NCI-H1092 (cell line): ENCODE results near the gene RPS6KA2.

ENCODE experiments used
- DNase-seq: peaks from one replicate; lab custom pipeline; 2025; lab: John Stamatoyannopoulos, UW

Gene RPS6KA2

DNA sequence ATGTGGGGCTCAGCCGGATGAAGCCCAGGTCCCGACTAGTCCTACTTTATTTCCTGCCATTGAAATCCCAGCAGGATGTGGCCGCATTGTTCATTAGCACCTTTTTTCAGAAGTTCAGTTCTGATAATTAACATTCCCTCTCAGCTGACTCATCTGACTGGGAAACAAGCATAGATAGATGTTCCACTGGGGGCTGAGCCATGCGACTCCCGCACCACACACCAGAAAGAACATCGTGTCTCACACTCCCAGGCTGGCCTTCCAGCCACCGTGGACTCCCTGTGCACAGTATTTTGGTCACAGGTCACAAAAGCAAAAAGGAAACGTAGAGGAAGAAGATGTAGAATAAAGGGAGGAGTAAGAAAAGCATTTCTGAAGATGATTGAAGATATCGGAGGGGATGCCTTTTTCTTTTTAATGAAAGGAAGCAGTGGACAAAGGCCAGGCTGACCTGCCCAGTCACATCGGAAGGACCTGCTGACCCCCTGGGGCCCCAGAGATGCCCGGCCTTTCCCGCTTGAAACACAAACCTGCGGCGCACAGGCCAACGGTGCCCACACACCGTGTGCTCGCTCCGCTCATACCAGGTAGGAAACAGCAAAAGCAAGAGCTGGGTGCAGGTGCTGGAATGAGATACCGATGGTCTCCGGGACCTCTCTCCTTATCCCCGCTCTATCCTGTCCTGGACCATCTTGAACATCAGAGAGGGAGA lies 11.8 kb downstream of the RPS6KA2 start:
- no peak for DNase-seq

DNA sequence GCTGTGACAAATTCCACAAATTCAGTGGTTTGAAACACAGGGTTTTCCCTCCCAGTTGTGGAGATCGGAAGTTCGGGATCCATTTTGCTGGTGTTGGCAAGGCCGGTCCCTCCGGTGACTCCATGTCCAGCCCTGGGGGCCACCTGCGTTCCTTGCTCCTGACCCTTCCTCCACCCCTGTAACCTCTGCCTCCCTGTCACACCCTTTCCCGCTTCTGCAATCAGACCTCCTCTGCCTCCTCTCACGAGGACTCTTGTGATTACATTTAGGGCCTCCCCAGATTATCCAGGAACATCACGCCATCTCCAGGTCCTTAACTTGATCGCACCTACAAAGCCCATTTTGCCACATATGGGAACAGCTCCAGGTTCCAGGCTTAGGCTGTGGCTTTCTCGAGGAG lies 12.5 kb downstream of the RPS6KA2 start:
- no peak for DNase-seq

DNA sequence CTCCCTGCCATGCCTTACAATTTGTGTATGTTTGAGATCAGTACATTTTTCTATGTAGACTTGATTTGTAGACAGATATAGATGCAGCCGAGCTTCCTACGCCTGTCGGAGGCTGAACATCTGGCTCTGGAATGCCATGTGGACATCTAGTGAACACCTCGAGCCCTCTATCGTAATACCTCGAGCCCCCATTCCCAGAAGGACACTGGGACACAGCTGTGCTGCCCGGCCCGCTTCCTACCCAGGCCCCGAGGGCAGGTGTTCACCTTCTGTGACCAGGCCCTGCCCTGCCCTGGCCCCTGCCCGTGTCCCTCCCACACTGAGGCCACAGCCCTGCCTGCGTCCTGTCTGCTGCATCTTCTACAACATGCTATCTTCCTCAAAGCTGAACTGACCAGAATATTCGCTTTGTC lies 12.9 kb downstream of the RPS6KA2 start:
- DNase-seq, result no peak

DNA sequence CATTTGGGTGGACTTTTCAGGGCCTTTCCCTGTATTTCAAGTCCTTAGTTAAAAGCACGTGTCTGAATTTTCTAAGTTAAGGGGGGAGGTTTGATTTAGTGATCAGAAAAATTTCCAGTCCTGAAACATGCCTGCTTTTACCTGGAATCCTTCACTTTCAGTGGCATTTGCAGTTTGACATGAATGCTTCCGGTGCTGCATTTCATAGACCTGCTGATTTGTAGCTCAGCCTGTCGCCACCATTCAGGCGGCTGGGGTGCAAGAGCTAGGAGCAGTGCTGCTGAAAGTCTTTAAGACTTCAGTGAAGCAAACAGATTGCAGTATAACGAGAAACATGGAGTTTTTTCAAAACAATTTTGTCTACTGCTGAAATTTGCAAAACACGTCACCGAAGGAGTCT lies 14.0 kb downstream of the RPS6KA2 start:
- no peak for DNase-seq

DNA sequence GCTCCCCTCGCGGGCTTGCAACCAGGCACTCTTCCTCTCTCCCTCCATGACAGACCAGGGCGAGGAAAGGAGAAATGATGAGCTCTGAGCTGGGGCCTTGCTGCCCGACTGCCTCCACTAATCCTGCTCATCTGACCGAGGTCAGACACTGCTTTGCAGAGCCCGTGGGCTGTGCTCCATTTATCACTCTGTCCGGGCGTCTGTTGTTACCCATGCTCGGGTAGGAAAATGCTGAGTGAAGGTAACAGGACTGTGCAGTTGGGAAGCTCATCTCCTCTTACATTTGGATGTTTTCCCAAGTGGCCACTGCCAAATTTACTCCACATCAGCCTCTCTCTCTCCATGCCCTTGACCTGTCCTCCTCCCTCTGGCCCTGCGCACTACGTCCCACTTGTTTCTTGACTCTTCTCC lies 14.6 kb downstream of the RPS6KA2 start:
- DNase-seq, result no peak

DNA sequence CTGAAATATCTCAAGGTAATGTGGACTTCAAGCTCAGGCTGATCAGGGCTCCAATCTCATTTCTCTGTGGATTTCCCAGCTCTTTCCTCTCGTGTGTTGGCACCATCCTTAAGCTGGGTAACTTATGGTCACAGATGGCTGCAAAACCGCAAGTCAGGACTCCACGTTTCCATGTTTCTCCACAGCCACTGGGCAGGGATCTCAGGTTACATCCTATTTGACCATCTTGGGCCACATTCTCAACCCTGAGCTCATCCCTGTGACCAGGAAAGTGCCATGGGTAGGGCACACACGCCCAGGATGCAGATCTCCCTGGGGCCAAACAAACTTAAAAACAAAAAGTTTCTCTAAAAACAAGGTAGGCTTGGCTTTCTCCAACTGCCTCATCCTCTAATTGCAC lies 15.4 kb downstream of the RPS6KA2 start:
- DNase-seq, result no peak

DNA sequence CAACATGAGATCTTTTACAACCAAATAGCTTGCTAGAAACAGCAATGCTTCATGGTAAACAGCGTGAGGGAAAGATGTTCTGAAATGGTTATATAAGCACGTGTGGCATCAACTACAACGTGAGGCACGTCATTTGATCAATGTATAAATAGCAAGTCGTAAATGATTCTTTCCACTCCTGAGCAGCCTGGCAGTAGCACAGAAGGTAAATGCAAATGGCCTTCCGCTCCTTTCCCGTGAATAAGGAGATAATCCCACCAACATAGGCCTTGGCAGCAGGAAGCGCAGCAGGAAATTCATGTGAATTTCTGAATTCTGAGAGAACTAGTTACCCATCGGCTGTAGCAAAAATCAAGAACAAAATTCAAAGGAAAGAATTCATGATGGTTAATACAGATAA lies 17.0 kb downstream of the RPS6KA2 start:
- DNase-seq, result no peak

DNA sequence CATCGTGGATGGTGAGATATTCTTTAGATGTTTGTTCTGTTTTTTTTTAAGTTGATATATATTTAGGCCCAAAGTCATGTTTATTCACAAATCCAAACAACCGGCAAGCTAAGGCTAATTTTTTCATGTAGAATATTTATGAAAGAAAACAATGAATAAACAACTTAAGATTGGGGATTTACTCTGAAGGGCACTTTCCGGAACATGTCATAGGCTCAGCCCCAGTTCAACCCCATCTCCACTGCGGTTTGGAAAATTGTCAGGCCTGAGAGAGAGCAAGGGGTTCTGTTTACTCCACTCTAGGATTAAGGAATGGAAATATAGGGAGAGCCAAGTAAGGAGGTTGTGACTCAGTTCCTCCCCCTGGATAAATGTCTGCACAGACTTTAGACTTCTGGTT lies 18.3 kb downstream of the RPS6KA2 start:
- no peak for DNase-seq

DNA sequence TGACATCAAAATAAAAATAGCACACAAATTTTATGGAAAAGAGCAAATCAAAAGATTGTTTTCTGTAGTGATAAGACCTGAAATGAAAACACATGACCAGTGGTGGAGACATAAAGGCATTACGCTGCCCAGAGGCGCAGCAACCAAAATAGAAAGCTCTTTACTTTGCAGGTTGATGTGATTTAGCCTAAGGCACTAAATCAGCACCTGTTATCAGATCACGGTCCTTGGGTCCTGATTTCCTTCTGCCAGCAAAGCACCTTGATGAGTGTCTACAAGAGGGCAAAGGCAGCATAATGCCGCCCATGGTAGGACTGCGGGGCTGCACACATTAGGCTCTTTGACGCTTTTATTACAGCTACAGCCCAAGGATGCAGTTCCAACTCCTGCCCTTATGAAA lies 21.3 kb downstream of the RPS6KA2 start:
- no peak for DNase-seq

DNA sequence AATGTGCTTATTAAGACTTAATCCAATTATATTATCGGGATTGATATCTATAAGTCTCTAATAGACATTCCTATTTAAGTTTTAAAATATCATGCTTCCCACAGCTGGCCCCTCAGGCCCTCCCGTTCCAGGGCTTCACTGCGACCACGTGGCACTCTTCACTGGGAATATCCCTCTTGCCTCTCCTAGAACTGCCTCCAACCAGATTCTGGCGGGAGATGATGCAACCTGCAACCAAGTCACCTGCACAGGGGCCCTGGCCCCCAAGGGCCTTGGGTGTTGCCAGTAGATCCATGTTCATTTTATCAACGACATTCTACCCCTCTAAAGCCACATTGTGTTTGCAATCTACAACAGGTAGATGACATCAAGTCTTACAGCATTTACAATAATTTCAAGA lies 22.1 kb downstream of the RPS6KA2 start:
- DNase-seq, result no peak

DNA sequence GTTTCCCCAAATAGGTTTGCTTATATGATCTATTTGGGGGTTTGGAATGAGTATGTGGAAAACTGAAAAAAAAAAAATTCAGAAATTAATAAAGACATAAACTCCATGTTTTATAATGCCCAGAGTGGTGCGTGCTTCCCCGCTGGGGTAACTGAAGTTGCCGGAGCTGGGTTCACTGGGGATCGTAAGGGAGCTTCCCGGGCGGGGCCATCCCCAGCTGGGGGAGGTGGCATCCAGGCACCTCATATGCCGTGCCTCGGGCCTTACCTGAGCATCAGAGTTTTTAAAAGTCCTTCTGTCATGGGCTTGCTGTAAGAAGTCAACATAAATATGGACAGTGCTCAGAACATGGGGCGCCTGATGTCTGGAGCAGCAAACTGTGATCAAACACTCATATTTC lies 22.7 kb downstream of the RPS6KA2 start:
- no peak for DNase-seq

DNA sequence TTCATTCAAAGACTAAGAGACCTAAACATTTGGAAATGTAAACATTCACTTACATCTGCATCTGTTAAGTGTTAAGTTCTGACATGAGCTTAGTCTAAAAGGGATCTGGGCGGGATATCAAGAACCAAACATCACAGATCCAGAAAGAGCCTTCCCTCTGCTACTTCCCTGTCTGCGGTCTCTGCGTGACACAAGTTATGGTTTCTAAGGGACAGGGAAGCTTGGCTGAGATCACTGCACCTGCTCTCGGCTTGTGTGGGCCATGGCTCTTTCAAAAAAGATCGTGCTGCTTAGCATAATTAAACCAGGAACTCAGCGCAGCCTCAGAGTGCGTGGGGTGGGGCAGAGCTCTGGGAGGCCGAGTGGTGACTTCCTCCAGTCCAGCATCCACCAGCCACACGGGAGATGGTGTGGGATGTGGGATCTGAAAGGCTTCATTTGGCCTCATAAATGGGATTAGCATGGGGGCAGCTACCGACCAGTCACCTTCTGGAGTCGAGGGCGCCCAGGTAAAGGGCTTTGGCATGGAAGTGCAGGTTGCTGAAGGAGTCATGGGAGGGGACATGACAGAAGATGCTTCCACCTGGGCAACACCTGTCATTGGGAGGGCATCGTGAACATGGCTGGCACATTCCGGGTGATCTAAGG lies 23.9 kb downstream of the RPS6KA2 start:
- DNase-seq, result no peak

DNA sequence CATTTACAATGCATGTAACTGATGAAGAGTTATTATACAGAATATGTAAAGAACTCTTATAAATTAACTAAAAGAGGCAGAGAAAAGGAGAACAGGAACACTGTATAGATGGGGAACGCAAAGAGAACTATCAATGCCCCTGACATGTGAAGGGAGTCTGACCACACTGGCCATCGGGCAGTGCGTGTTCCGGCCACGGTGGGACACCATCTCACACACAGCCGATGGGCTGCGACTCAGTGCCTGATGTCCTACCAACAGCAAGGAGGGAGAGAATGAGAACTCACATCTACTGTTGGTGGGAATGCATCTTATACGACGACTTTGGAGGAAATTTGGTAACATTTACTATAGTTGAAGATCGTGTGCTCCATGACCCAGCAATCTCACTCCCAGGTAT lies 25.1 kb downstream of the RPS6KA2 start:
- no peak for DNase-seq

DNA sequence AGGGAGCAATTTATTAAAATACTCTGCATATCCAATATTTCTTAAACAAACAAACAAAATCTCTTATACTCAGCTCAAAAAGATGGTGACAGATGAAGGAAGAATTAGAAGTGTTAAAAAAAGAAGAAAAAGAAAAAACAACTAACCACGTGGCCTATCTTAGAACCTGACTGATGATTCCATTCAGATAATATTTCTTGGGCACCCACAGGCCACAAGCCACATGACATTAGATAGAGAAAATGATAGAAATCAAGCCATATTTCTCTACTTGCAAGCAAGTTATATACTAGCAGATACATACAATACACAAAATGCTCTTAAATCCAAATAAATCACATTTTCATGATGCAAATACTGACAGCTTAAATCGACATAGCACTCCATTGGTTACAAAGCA lies 26.1 kb downstream of the RPS6KA2 start:
- no peak for DNase-seq

DNA sequence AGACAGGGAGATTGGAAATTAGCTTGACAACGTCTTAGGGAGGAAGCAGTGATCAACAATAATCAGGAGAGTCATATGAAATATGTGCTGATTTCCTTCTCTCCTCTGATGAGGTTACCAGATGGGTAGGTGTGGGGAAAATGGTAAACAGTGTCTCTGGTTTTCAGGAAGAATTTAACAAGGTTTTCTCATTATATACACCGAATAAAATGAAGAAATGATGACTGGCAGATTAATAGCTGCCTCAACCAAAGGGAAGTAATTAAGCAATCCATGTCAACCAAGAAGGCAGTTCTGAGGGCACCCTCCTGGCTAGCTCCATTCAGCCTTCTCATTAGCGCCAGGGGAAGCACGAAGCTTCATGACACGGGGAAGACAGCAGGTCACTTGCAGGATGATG lies 27.8 kb downstream of the RPS6KA2 start:
- DNase-seq, result no peak

DNA sequence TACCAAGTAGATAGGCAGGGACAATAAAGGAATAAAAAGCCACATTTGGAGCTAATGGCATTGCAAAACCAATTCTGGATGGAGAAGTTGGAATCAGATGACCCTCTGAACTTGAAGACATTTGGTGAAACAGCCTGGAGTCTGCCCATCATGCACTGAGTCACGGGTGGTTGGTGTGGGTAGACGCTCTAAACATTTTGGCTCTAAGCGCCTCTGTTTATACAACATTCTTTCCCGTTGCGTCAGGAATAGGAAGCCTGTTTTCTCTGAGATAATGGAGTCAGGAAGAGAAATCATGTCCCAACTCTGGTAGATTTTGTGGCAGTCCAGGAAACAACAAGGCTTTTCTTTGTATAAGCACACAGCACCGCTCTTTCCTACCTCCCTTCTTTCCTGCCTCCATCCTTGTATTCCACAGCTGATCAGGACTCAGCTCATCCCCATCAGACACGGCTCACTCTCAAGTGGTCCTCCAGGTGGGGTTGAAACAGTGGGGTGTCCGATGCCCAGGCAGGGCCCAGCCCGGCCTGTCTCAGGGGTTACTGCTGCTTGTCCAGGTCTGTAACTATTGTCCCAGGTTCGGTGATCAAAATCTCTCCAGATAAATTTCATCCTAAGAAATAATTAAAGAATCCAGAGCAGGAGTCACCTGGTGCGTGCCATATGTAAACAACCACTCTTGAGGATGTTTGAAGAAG lies 28.5 kb downstream of the RPS6KA2 start:
- no peak for DNase-seq

DNA sequence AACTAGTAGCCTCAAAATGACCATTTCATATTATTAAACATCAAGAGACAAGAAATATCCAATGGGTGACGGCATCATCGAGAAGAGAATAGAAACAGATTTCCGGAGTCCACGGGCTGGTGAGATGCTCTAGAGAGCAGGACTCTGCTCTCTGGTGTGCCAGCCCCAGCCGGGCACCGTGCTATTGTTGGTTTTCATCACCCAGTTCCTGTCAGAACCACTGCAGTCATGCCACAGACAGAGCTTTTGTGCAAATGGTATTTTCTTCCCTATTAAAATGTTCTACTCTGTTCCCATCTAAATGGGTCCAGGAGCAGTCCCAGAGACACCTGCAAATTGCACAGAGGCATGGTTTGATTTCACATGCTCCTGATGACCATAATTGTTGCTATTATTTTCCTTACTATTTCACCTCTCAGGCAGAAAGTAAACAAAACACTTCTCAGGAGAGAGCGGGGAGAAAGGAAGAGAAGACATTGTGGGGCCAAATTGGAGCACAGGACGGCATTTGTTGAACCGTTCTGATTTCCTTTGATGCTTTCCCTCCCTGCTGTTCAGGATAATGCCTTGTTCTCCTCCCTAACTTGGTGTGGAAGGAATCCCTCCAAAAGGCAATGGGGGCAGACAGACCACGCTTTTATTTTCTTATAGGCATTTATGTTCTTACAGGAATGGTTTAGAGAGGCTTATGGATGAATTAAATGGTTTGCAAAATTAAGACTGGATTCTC lies 29.2 kb downstream of the RPS6KA2 start:
- DNase-seq, result no peak

DNA sequence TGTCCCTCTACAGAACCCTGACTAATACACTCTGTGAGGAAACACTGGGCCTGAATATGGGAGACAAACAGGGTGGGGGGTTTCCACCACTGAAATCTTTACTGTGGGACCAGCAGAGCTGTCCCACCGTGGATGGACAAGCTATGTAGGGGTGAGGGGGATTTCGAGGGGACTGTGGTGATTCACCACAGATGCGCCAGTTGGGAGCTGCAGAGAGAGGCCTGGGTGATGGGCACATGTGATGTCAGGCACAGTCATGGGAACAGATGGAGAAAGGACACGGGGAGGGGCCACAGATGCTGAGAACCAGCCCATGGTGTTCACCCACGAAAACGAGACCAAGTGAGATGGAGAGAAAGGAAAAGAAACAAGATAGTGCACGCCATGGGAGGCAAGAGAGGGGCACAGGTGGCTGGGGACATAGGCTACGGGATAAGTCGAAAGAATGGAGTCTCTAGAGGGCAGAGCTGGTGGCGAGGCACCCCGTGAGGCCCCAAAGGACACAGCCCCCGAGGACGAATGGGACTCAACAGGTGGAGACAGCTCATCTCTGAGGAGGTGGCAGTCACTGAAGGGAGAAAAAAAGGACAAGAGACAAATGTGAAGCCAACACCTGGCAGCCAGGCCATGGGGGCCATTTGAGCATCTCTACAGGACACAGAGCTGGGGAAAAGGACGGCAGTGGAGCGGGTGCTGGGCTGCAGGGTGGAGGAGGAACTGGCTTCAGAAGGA lies 30.1 kb downstream of the RPS6KA2 start:
- DNase-seq, result no peak

DNA sequence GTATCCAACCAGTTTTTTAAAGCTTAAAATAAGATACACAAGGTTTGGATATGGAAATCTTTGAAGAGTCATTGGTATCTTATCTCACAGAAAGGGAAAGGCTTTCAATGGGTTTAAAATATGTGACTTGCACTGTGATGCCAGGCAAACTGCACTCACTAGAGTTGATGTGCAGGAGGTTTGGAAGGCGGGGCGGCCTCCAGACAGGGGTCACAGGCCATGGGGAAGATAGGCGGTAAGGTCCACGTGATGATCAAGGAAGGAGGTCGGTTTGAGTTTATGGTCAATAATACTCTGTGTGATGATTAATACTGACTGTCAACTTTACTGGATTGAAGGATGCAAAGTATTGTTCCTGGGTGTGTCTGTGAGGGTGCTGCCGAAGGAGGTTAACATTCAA lies 31.1 kb downstream of the RPS6KA2 start:
- no peak for DNase-seq

DNA sequence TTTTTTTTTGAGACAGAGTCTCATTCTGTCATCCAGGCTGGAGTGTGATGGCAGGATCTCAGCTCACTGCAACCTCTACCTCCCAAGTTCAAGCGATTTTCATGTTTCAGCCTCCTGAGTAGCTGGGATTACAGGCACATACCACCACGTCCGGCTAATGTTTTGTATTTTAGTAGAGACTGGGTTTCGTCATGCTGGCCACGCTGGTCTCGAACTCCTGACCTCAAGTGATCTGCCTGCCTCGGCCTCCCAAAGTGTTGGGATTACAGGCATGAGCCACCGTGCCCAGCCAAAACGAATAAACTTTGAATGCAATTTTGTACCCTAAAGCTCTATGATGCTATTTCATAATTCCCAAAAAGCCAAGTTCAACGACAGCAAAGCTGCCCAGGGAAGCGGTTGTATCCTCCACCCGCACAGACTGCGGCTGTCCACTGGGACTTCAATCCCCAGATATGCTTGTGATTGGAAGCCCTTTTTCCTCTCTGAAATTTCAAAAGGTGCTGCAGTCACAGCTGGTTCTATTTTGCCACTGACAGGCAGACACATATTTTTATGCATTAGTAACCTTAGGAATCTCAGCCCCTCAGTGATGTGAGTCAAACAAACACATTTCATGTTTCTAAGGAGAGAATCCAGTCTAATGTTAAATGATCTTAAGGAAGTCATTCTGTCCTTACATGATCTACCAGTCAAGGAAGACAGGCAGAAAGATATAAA lies 31.8 kb downstream of the RPS6KA2 start:
- no peak for DNase-seq

DNA sequence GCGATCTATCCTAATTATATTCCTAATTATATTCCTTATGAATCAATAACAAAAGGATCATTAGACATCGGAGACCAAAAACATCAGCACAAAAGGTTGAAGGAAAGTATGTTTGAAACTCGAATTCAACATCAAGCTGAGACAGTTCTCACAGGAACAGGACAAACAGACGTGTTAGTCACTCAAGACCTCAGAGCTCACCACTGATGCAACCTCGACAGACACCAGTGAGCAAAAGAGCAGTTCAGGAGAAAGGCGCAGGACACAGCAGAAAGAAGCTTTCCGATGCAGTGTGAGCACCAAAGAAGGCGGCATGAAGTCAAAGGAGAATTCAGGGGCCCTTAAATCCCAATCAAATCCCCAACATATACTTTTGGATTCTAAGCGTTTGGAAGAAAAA lies 34.2 kb downstream of the RPS6KA2 start:
- no peak for DNase-seq
